GM23338 (cell line): ENCODE data around the gene ZSWIM5.

ENCODE experiments used
- CREB1 ChIP-seq: fragments of 250-450 bp; sonication (Bioruptor Pico); IDR thresholded peaks from 2 replicates; pipeline ENCODE4 v1.5.0; 2020; ENCODE audit warnings: low read depth, mild to moderate bottlenecking, moderate library complexity
- CTCF ChIP-seq, 2 experiments: fragments of 200-600 bp in 1 of 2; sonication (generic) in 1 of 2; conservative IDR thresholded peaks; 2 replicates each; pipeline versions ENCODE4 v1.5.1 to v1.6.1; 2016 to 2017; ENCODE audit warnings: antibody characterized with exemption in 2 of 2, low read depth in 2 of 2, mild to moderate bottlenecking in 2 of 2, moderate library complexity in 1 of 2
- ETS1 ChIP-seq: IDR thresholded peaks from 2 replicates; pipeline ENCODE4 v1.6.1; 2016; ENCODE audit warnings: antibody characterized with exemption
- EZH2 ChIP-seq: fragments of 200-600 bp; sonication (generic); IDR thresholded peaks from one replicate; pipeline ENCODE4 v1.8.0; 2017; ENCODE audit warnings: antibody characterized with exemption, mild to moderate bottlenecking, low read depth; ENCODE audit not compliant: unreplicated experiment
- EZH2phosphoT487 ChIP-seq: fragments of 200-600 bp; sonication (generic); IDR thresholded peaks from one replicate; pipeline ENCODE4 v1.8.1; 2018; ENCODE audit warnings: antibody characterized with exemption; ENCODE audit not compliant: unreplicated experiment
- JUNB ChIP-seq: IDR thresholded peaks from one replicate; pipeline ENCODE4 v1.6.1; 2016; ENCODE audit warnings: antibody characterized with exemption; ENCODE audit not compliant: unreplicated experiment
- NANOG ChIP-seq: IDR thresholded peaks from 2 replicates; pipeline ENCODE4 v1.6.1; 2016; ENCODE audit warnings: antibody characterized with exemption, borderline replicate concordance
- POLR2AphosphoS5 ChIP-seq: IDR thresholded peaks from 2 replicates; pipeline ENCODE4 v1.6.1; 2016; ENCODE audit warnings: antibody characterized with exemption, low read depth
- STAT1 ChIP-seq: IDR thresholded peaks from one replicate; pipeline ENCODE4 v1.6.1; 2016; ENCODE audit warnings: antibody characterized with exemption; ENCODE audit not compliant: unreplicated experiment
- ZNF114 ChIP-seq: fragments of 250-450 bp; sonication (Bioruptor Pico); IDR thresholded peaks from 2 replicates; pipeline ENCODE4 v1.5.0; 2020; ENCODE audit warnings: mild to moderate bottlenecking, moderate library complexity
- TF ChIP-seq, protein P1 (sequence below): IDR thresholded peaks from one replicate; pipeline ENCODE4 v1.6.1; 2018; ENCODE audit warnings: antibody characterized with exemption; ENCODE audit not compliant: unreplicated experiment

DNA sequence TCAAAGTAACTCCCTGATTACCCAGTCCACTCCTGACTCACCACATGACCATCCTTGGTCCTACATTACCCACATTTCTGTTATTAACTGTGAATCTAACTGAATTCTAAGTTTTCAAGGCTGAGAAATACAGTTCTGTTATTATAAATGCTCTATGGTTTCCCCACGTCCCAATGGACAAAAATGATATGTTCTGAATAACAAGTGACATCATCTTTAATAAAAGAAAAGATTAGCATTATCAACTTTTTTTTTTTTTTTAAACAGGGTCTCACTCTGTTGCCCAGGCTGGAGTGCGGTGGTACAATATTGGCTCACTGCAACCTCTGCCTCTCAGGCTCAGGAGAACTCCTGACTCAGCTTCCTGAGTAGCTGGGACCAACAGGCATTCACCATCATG is 59.6 kb downstream of the ZSWIM5 start:
- TF ChIP-seq CTCF (conservative IDR thresholded peaks at IDR 0.05; ENCODE audit: low read depth in 2 of 2), result no peak
- no peak for TF ChIP-seq POLR2AphosphoS5
- TF ChIP-seq, protein P1, sequence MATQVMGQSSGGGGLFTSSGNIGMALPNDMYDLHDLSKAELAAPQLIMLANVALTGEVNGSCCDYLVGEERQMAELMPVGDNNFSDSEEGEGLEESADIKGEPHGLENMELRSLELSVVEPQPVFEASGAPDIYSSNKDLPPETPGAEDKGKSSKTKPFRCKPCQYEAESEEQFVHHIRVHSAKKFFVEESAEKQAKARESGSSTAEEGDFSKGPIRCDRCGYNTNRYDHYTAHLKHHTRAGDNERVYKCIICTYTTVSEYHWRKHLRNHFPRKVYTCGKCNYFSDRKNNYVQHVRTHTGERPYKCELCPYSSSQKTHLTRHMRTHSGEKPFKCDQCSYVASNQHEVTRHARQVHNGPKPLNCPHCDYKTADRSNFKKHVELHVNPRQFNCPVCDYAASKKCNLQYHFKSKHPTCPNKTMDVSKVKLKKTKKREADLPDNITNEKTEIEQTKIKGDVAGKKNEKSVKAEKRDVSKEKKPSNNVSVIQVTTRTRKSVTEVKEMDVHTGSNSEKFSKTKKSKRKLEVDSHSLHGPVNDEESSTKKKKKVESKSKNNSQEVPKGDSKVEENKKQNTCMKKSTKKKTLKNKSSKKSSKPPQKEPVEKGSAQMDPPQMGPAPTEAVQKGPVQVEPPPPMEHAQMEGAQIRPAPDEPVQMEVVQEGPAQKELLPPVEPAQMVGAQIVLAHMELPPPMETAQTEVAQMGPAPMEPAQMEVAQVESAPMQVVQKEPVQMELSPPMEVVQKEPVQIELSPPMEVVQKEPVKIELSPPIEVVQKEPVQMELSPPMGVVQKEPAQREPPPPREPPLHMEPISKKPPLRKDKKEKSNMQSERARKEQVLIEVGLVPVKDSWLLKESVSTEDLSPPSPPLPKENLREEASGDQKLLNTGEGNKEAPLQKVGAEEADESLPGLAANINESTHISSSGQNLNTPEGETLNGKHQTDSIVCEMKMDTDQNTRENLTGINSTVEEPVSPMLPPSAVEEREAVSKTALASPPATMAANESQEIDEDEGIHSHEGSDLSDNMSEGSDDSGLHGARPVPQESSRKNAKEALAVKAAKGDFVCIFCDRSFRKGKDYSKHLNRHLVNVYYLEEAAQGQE, result no peak
- no peak for TF ChIP-seq EZH2
- no peak for TF ChIP-seq STAT1
- no peak for TF ChIP-seq ZNF114 (CRISPR knock-in tag)
- no peak for TF ChIP-seq EZH2phosphoT487
- no peak for TF ChIP-seq ETS1
- no peak for TF ChIP-seq CREB1 (CRISPR knock-in tag)
- no peak for TF ChIP-seq NANOG
- no peak for TF ChIP-seq JUNB
